Transverse colon (tissue), 4 donors: ENCODE data around the gene RCAN2.

Experiments
- CTCF ChIP-seq, 5 experiments: fragments of 200-600 bp in 3 of 5; fragments of 450-650 bp in 2 of 5; sonication (generic) in 3 of 5; IDR thresholded peaks; 1 replicate in 2 of 5; 2 replicates in 3 of 5; pipeline ENCODE4 v1.5.1; 2016 to 2017; ENCODE audit warnings: antibody characterized with exemption in 5 of 5, inconsistent platforms in 3 of 5, mild to moderate bottlenecking in 2 of 5, moderate library complexity in 1 of 5
- EP300 ChIP-seq: sonication (generic); formaldehyde crosslinking; IDR thresholded peaks from one replicate; pipeline ENCODE4 v1.6.1; 2017; ENCODE audit warnings: antibody characterized with exemption, low read depth
- POLR2A ChIP-seq: fragments of 450-650 bp; IDR thresholded peaks from one replicate; pipeline ENCODE4 v1.6.1; 2016; ENCODE audit warnings: antibody characterized with exemption, mild to moderate bottlenecking, moderate library complexity
- POLR2AphosphoS5 ChIP-seq, 3 donors: sonication (generic); formaldehyde crosslinking; IDR thresholded peaks; one replicate each; pipeline ENCODE4 v1.6.1; 2016; ENCODE audit warnings: antibody characterized with exemption in 3 of 3

DNA sequence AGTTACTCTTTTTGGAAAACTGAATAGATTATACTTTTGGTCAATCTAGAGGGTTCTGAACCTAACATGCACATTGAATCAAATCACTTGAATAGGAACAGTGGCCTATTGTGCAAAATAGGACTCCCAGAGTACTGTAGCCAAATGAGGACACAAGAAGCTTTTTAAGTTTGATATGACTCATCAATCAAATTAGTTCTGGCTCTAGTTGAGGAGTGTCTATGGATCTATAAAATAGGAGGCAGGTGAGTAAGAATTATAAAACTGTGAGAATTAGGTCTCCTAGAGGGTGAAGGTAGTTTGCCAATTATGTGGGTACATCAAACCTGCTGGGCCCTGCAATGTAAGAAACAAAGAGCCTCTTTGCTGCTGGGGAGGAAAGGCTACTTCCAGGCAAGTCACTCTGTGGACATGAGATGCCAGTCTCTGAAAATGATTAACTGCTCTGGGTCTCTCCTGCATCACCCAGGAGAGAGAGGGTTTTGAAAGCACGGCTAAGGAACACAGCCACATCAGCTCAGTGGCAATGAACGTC, 112.3 kb downstream of the RCAN2 start:
- TF ChIP-seq CTCF (IDR thresholded peaks at IDR 0.05), result no peak
- no peak for TF ChIP-seq POLR2AphosphoS5 (IDR thresholded peaks at IDR 0.05)
- no peak for TF ChIP-seq POLR2A
- no peak for TF ChIP-seq EP300
